GM18526 (cell line): ENCODE data around the gene GALNT16.

Source experiments
- POLR2A ChIP-seq: IDR thresholded peaks from 3 replicates; pipeline ENCODE4 v1.6.1; 2011; ENCODE audit not compliant: insufficient read length; ENCODE audit errors: extremely low read depth

GALNT16 gene

GRCh38 chr14:69247676-69248440, 12.1 kb upstream of the GALNT16 start:
- TF ChIP-seq POLR2A, result no peak

GRCh38 chr14:69249603-69250002, 10.4 kb upstream of the GALNT16 start:
- no peak for TF ChIP-seq POLR2A

GRCh38 chr14:69252851-69253250, 7.1 kb upstream of the GALNT16 start:
- no peak for TF ChIP-seq POLR2A

GRCh38 chr14:69259168-69259526, 811 bp upstream of the GALNT16 start:
- TF ChIP-seq POLR2A, result no peak

GRCh38 chr14:69260190-69260860, 367 bp downstream of the GALNT16 start:
- TF ChIP-seq POLR2A, result no peak

GRCh38 chr14:69260861-69261564, 1.1 kb downstream of the GALNT16 start:
- TF ChIP-seq POLR2A, result no peak

- no peak for TF ChIP-seq POLR2A
Measured at GRCh38 chr14:69261761-69262331, 1.9 kb downstream of the GALNT16 start.

- TF ChIP-seq POLR2A, result no peak
Measured at GRCh38 chr14:69262516-69262915, 2.6 kb downstream of the GALNT16 start.

- no peak for TF ChIP-seq POLR2A
Measured at GRCh38 chr14:69263364-69263763, 3.4 kb downstream of the GALNT16 start.

GRCh38 chr14:69263771-69264170, 3.8 kb downstream of the GALNT16 start:
- no peak for TF ChIP-seq POLR2A

GRCh38 chr14:69266572-69267345, 6.8 kb downstream of the GALNT16 start:
- no peak for TF ChIP-seq POLR2A

- TF ChIP-seq POLR2A, result no peak
Measured at GRCh38 chr14:69267492-69267891, 7.5 kb downstream of the GALNT16 start.

- no peak for TF ChIP-seq POLR2A
Measured at GRCh38 chr14:69268223-69268622, 8.3 kb downstream of the GALNT16 start.

- TF ChIP-seq POLR2A, result no peak
Measured at GRCh38 chr14:69268763-69269162, 8.8 kb downstream of the GALNT16 start.

GRCh38 chr14:69269381-69269780, 9.4 kb downstream of the GALNT16 start:
- no peak for TF ChIP-seq POLR2A
